CD14-positive monocyte (primary cell): ENCODE results near the gene RACK1. TPM values are rescaled to one million over a fixed set of nuclear protein-coding genes. Genes with fewer than 3 reads are reported as not detected.

Experiments used
- DNase-seq, 3 donors: peaks; one replicate each; pipeline ENCODE4 v3.0.0-alpha.2; 2011 to 2022
- H2AFZ ChIP-seq: 2 replicates; pipeline ENCODE4 v1.6.0; 2012; ENCODE audit warnings: mild to moderate bottlenecking, low read depth, low read length, inconsistent platforms; ENCODE audit not compliant: insufficient read depth, poor library complexity, severe bottlenecking
- H3K27ac ChIP-seq, 2 donors: 1 replicate in 1 of 2; 2 replicates in 1 of 2; pipeline ENCODE4 v1.5.1; 2012 to 2013; ENCODE audit warnings: low read length in 2 of 2, control low read depth in 1 of 2, inconsistent platforms in 1 of 2, low read depth in 1 of 2, mild to moderate bottlenecking in 1 of 2
- H3K27me3 ChIP-seq, 2 donors: one replicate each; pipeline versions ENCODE4 v1.6.0 to v1.6.1; 2011 to 2013; ENCODE audit warnings: low read length in 2 of 2; ENCODE audit not compliant: control insufficient read depth in 2 of 2, insufficient read depth in 2 of 2
- H3K36me3 ChIP-seq, 2 donors: replicated peaks in 1 of 2; 1 replicate in 1 of 2; 2 replicates in 1 of 2; pipeline versions ENCODE4 v1.5.1 to v1.6.1; 2012 to 2013; ENCODE audit warnings: low read length in 2 of 2, control low read depth in 1 of 2, inconsistent platforms in 1 of 2, mild to moderate bottlenecking in 1 of 2; ENCODE audit not compliant: insufficient read depth in 2 of 2, control insufficient read depth in 1 of 2
- H3K4me1 ChIP-seq, 2 donors: 1 replicate in 1 of 2; 2 replicates in 1 of 2; pipeline versions ENCODE4 v1.5.1 to v1.6.1; 2012 to 2013; ENCODE audit warnings: low read length in 2 of 2, control low read depth in 1 of 2, inconsistent platforms in 1 of 2, mild to moderate bottlenecking in 1 of 2, moderate library complexity in 1 of 2; ENCODE audit not compliant: insufficient read depth in 2 of 2, control insufficient read depth in 1 of 2
- H3K4me2 ChIP-seq: replicated peaks from 2 replicates; pipeline ENCODE3; 2012; ENCODE audit warnings: low read length, moderate library complexity, mild to moderate bottlenecking; ENCODE audit not compliant: poor library complexity, severe bottlenecking; ENCODE audit errors: extremely low read depth
- H3K4me3 ChIP-seq, 3 experiments: fragments of 200-600 bp in 1 of 3; sonication (generic) in 1 of 3; replicated peaks in 1 of 3; 1 replicate in 2 of 3; 2 replicates in 1 of 3; pipeline ENCODE4 v1.5.1; 2011 to 2013; ENCODE audit warnings: low read length in 3 of 3, mild to moderate bottlenecking in 3 of 3, control low read depth in 2 of 3, low read depth in 2 of 3, inconsistent platforms in 1 of 3, moderate library complexity in 1 of 3
- H3K79me2 ChIP-seq: 2 replicates; pipeline ENCODE4 v1.6.0; 2012; ENCODE audit warnings: mild to moderate bottlenecking, control low read depth, inconsistent platforms, low read length, moderate library complexity; ENCODE audit not compliant: insufficient read depth
- H3K9ac ChIP-seq: 2 replicates; pipeline ENCODE4 v1.6.0; 2017; ENCODE audit warnings: low read length, mild to moderate bottlenecking; ENCODE audit not compliant: insufficient read depth, poor library complexity, severe bottlenecking
- H3K9me3 ChIP-seq, 2 donors: replicated peaks in 1 of 2; 1 replicate in 1 of 2; 2 replicates in 1 of 2; pipeline versions ENCODE4 v1.5.1 to v1.6.1; 2012 to 2013; ENCODE audit warnings: low read length in 2 of 2, control low read depth in 1 of 2; ENCODE audit not compliant: control insufficient read depth in 1 of 2, insufficient read depth in 1 of 2
- H4K20me1 ChIP-seq: 2 replicates; pipeline ENCODE4 v1.6.0; 2012; ENCODE audit warnings: mild to moderate bottlenecking, low read length, control low read depth, moderate library complexity; ENCODE audit not compliant: insufficient read depth
- H3K27ac Mint-ChIP-seq, 7 donors: one replicate each; pipeline ENCODE4 v1.8.0; 2020; ENCODE audit warnings: mild to moderate bottlenecking in 7 of 7, mixed read lengths in 7 of 7, moderate library complexity in 6 of 7, inconsistent platforms in 2 of 7
- H3K27me3 Mint-ChIP-seq, 3 donors: one replicate each; pipeline ENCODE4 v1.8.0; 2021 to 2022; ENCODE audit warnings: low read depth in 3 of 3, mild to moderate bottlenecking in 3 of 3, mixed read lengths in 3 of 3, moderate library complexity in 3 of 3, inconsistent platforms in 1 of 3
- H3K36me3 Mint-ChIP-seq, 2 donors: one replicate each; pipeline ENCODE4 v1.8.0; 2020; ENCODE audit warnings: mixed read lengths in 2 of 2, inconsistent platforms in 1 of 2, mild to moderate bottlenecking in 1 of 2
- H3K4me1 Mint-ChIP-seq: one replicate; pipeline ENCODE4 v1.8.0; 2020; ENCODE audit warnings: mild to moderate bottlenecking, mixed read lengths
- H3K4me3 Mint-ChIP-seq, 2 donors: one replicate each; pipeline ENCODE4 v1.8.0; 2020; ENCODE audit warnings: mild to moderate bottlenecking in 2 of 2, mixed read lengths in 2 of 2, moderate library complexity in 1 of 2
- H3K9me3 Mint-ChIP-seq, 7 donors: one replicate each; pipeline ENCODE4 v1.8.0; 2020 to 2022; ENCODE audit warnings: mixed read lengths in 7 of 7, mild to moderate bottlenecking in 6 of 7, moderate library complexity in 6 of 7, inconsistent platforms in 2 of 7
- WGBS: methylation state at CpG from one replicate; pipeline ENCODE4 v1.1.5; 2013; ENCODE audit warnings: missing lambda C conversion rate; ENCODE audit not compliant: insufficient coverage; 5-methylcytosine and 5-hydroxymethylcytosine counted together
- intact Hi-C, 2 donors: fragments of 100-400 bp; cut with micrococcal nuclease; formaldehyde crosslinking; loops; one replicate each; pipeline versions ENCODE4 v1.15.0 to v1.15.1; 2023
- polyA plus RNA-seq, 3 donors: library from polyadenylated mRNA; depleted of rRNA in 1 of 3; unstranded in 2 of 3; stranded (reverse) in 1 of 3; fragments of 300-500 nt in 2 of 3; fragments of >200 nt in 1 of 3; fragmentation: Illumina TruSeq in 2 of 3; gene quantifications; 1 replicate in 2 of 3; 2 replicates in 1 of 3; pipeline ENCODE4 v1.2.3, GENCODE V29; 2012 to 2021
- TF ChIP-seq, protein P1 (sequence below): fragments of 200-600 bp; IDR thresholded peaks from one replicate; pipeline ENCODE4 v1.8.0; 2022; ENCODE audit warnings: antibody characterized with exemption, mild to moderate bottlenecking

RACK1 gene
- polyA plus RNA-seq, 3 donors = 1,150 to 2,356 (median 1,195) TPM

DNA sequence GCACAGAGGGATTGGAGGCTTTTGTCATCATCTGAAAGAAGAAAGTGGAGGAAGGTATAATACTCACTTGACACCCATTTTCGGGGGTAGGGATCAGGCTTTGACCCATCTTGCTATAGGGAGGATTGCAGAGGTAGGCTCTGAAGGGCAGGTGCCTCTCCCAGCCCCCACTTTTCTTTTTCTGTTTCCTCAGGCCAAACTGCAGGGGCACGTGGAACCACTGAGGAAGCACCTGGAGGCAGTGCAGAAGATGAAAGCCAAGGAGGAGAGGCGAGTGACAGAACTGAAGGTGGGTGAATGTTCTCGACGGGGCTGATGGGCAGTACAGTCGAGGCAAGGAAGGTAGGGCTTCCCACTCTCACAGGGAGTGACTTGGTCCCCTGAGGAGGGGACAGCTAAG lies 13.2 kb downstream of the RACK1 start:
- H3K27me3 ChIP-seq = no peaks in the 10 kb centered on the region
- Mint-ChIP-seq H3K36me3 (peaks cover 48 to 79% of the 10 kb centered on the region in 2 donors), H3K9me3 (no peaks in the 10 kb centered on the region), H3K4me3 (no peak overlapping the region), H3K4me1 (peaks cover 8% of the 10 kb centered on the region), H3K27ac (no peak overlapping the region), H3K27me3 (no peaks in the 10 kb centered on the region)
- TF ChIP-seq, protein P1, sequence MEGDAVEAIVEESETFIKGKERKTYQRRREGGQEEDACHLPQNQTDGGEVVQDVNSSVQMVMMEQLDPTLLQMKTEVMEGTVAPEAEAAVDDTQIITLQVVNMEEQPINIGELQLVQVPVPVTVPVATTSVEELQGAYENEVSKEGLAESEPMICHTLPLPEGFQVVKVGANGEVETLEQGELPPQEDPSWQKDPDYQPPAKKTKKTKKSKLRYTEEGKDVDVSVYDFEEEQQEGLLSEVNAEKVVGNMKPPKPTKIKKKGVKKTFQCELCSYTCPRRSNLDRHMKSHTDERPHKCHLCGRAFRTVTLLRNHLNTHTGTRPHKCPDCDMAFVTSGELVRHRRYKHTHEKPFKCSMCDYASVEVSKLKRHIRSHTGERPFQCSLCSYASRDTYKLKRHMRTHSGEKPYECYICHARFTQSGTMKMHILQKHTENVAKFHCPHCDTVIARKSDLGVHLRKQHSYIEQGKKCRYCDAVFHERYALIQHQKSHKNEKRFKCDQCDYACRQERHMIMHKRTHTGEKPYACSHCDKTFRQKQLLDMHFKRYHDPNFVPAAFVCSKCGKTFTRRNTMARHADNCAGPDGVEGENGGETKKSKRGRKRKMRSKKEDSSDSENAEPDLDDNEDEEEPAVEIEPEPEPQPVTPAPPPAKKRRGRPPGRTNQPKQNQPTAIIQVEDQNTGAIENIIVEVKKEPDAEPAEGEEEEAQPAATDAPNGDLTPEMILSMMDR = no peak
- intact Hi-C loops = no loop called here
- H3K9ac ChIP-seq = no peak overlapping the region
- H3K4me3 ChIP-seq = no peak overlapping the region
- peaks cover 0 to 3% of the 10 kb centered on the region in 2 donors for H3K4me1 ChIP-seq
- 83% methylated on average over 3 of the region's 6 CpGs for WGBS
- peaks cover 17% of the 10 kb centered on the region for H4K20me1 ChIP-seq
- H3K9me3 ChIP-seq = no peaks in the 10 kb centered on the region
- no peak overlapping the region for H2AFZ ChIP-seq
- no peak overlapping the region for H3K27ac ChIP-seq
- H3K4me2 ChIP-seq = no peak overlapping the region
- H3K36me3 ChIP-seq = peaks cover 26 to 72% of the 10 kb centered on the region in 2 donors
- peaks cover 21% of the 10 kb centered on the region for H3K79me2 ChIP-seq
- DNase-seq = no peak

GRCh38 chr5:181229996-181230395 lies 13.7 kb downstream of the RACK1 start:
- H3K27ac Mint-ChIP-seq = peak overlapping the region in 1 of 7 donors; percentile 52

More at GRCh38 chr5:181229996-181230395, 13.7 kb downstream of the RACK1 start:
- Histone ChIP-seq H2AFZ (no peak overlapping the region), H3K27ac (no peak overlapping the region), H3K4me3 (no peak overlapping the region), H3K27me3 (no peaks in the 10 kb centered on the region), H4K20me1 (peaks cover 12% of the 10 kb centered on the region), H3K9ac (no peak overlapping the region), H3K79me2 (peaks cover 26% of the 10 kb centered on the region), H3K4me1 (peaks cover 2 to 9% of the 10 kb centered on the region in 2 donors), H3K9me3 (no peaks in the 10 kb centered on the region), H3K4me2 (no peak overlapping the region), H3K36me3 (peaks cover 21 to 66% of the 10 kb centered on the region in 2 donors)
- intact Hi-C loops = loop anchor here (10.0 kb wide), 1 partner anchor 425 kb away; the partner anchor contains the start of gene MGAT1 (in 2 of the 2)
- TF ChIP-seq, protein P1 = no peak
- Mint-ChIP-seq H3K4me3 (no peak overlapping the region), H3K27me3 (no peaks in the 10 kb centered on the region), H3K9me3 (no peaks in the 10 kb centered on the region), H3K36me3 (peaks cover 43 to 74% of the 10 kb centered on the region in 2 donors), H3K4me1 (peaks cover 11% of the 10 kb centered on the region)
- DNase-seq = no peak
- 98% methylated on average over 8 of the region's 13 CpGs for WGBS
